DOHH2 (cell line): ENCODE measurements around the gene RASL12.

Source experiments
- H3F3A ChIP-seq: fragments of 200-600 bp; sonication (generic), shearing (Covaris generic); 2 replicates; pipeline ENCODE4 v1.6.0; 2016; ENCODE audit warnings: antibody characterized with exemption, mild to moderate bottlenecking; ENCODE audit not compliant: control insufficient read depth, insufficient read depth
- H3K27ac ChIP-seq: fragments of 200-600 bp; sonication (generic); 2 replicates; pipeline ENCODE4 v1.5.1; 2014; ENCODE audit warnings: low read depth, mild to moderate bottlenecking, low read length, moderate library complexity
- H3K27me3 ChIP-seq: fragments of 200-600 bp; sonication (generic); 2 replicates; pipeline ENCODE4 v1.6.1; 2014; ENCODE audit warnings: mild to moderate bottlenecking, low read length, mixed read lengths; ENCODE audit not compliant: control insufficient read depth
- H3K36me3 ChIP-seq: fragments of 200-600 bp; sonication (generic); 2 replicates; pipeline ENCODE4 v1.6.1; 2014; ENCODE audit warnings: mild to moderate bottlenecking, low read length, moderate library complexity, mixed read lengths; ENCODE audit not compliant: control insufficient read depth
- H3K4me1 ChIP-seq: fragments of 200-600 bp; sonication (generic); 2 replicates; pipeline ENCODE4 v1.6.1; 2014; ENCODE audit warnings: mild to moderate bottlenecking, low read length, mixed read lengths; ENCODE audit not compliant: control insufficient read depth
- H3K4me2 ChIP-seq: fragments of 200-600 bp; sonication (generic); 2 replicates; pipeline ENCODE4 v1.6.0; 2014; ENCODE audit warnings: mild to moderate bottlenecking, low read length, moderate library complexity
- H3K4me3 ChIP-seq: fragments of 200-600 bp; sonication (generic); 2 replicates; pipeline ENCODE4 v1.5.1; 2014; ENCODE audit warnings: mild to moderate bottlenecking, low read length, mixed read lengths
- H3K79me2 ChIP-seq: fragments of 200-600 bp; sonication (generic); 2 replicates; pipeline ENCODE4 v1.6.1; 2014; ENCODE audit warnings: mild to moderate bottlenecking, low read length, mixed read lengths; ENCODE audit not compliant: control insufficient read depth
- H3K9me2 ChIP-seq: fragments of 200-600 bp; sonication (generic); replicated peaks from 2 replicates; pipeline ENCODE4 v1.6.1; 2014; ENCODE audit warnings: mild to moderate bottlenecking, low read length, mixed read lengths; ENCODE audit not compliant: control insufficient read depth
- H3K9me3 ChIP-seq: fragments of 200-600 bp; sonication (generic); 2 replicates; pipeline ENCODE4 v1.6.1; 2014; ENCODE audit warnings: antibody characterized with exemption, low read length, mixed read lengths; ENCODE audit not compliant: control insufficient read depth, insufficient read depth
- H4K20me1 ChIP-seq: fragments of 200-600 bp; sonication (generic); 2 replicates; pipeline ENCODE4 v1.6.0; 2014; ENCODE audit warnings: low read depth, mild to moderate bottlenecking, antibody characterized with exemption, low read length, moderate library complexity; ENCODE audit not compliant: control insufficient read depth, insufficient read depth
- CTCF ChIP-seq: fragments of 200-600 bp; sonication (generic); IDR thresholded peaks from one replicate; pipeline ENCODE4 v1.5.1; 2014; ENCODE audit warnings: antibody characterized with exemption, mild to moderate bottlenecking, low read depth, low read length; ENCODE audit not compliant: poor library complexity, severe bottlenecking
- EZH2phosphoT487 ChIP-seq: fragments of 200-600 bp; sonication (generic); IDR thresholded peaks from 2 replicates; pipeline ENCODE4 v1.6.1; 2017; ENCODE audit warnings: borderline replicate concordance, mild to moderate bottlenecking, antibody characterized with exemption, low read length, moderate library complexity, mixed read lengths

Gene RASL12

GRCh38 chr15:65059931-65060596, 7.7 kb downstream of the RASL12 start:
- H3K4me1 ChIP-seq, result no peaks in the 10 kb centered on the region
- peaks cover 5% of the 10 kb centered on the region for H3K27me3 ChIP-seq
- no peaks in the 10 kb centered on the region for H3K9me3 ChIP-seq
- H3K9me2 ChIP-seq, result no peaks in the 10 kb centered on the region
- no peak overlapping the region for H3K4me3 ChIP-seq
- TF ChIP-seq EZH2phosphoT487 (no peak), CTCF (no peak)
- no peak overlapping the region for H3K27ac ChIP-seq
- no peaks in the 10 kb centered on the region for H3K36me3 ChIP-seq
- no peak overlapping the region for H3K4me2 ChIP-seq
- H3K79me2 ChIP-seq, result no peaks in the 10 kb centered on the region
- H3F3A ChIP-seq, result no peaks in the 10 kb centered on the region
- H4K20me1 ChIP-seq, result no peaks in the 10 kb centered on the region

GRCh38 chr15:65059369-65059750, 8.4 kb downstream of the RASL12 start:
- Histone ChIP-seq H3K9me2 (no peaks in the 10 kb centered on the region), H3K9me3 (no peaks in the 10 kb centered on the region), H3K79me2 (no peaks in the 10 kb centered on the region), H3K4me1 (no peaks in the 10 kb centered on the region), H3K27me3 (peaks cover 3% of the 10 kb centered on the region; the same call in 1 of the 2 replicates), H3F3A (no peaks in the 10 kb centered on the region), H3K4me3 (no peak overlapping the region), H3K36me3 (no peaks in the 10 kb centered on the region), H4K20me1 (no peaks in the 10 kb centered on the region), H3K4me2 (no peak overlapping the region), H3K27ac (no peak overlapping the region)
- no peak for TF ChIP-seq EZH2phosphoT487
- TF ChIP-seq CTCF, result no peak

GRCh38 chr15:65058394-65059368, 9.1 kb downstream of the RASL12 start:
- Histone ChIP-seq H3K27me3 (peaks cover 3% of the 10 kb centered on the region; the same call in 1 of the 2 replicates), H3K36me3 (no peaks in the 10 kb centered on the region), H3K27ac (no peak overlapping the region), H3K4me1 (no peaks in the 10 kb centered on the region), H3K4me3 (no peak overlapping the region), H3F3A (no peaks in the 10 kb centered on the region), H3K79me2 (no peaks in the 10 kb centered on the region), H3K9me2 (no peaks in the 10 kb centered on the region), H3K4me2 (no peak overlapping the region), H3K9me3 (no peaks in the 10 kb centered on the region), H4K20me1 (no peaks in the 10 kb centered on the region)
- TF ChIP-seq CTCF (no peak), EZH2phosphoT487 (no peak)
